Non-pigmented ciliary epithelial cell (primary cell): ENCODE data around the gene LAMA5.

Source experiments
- DNase-seq: peaks from one replicate; pipeline ENCODE4 v3.0.0-alpha.2; 2010; ENCODE audit warnings: low read depth

LAMA5 gene

DNA sequence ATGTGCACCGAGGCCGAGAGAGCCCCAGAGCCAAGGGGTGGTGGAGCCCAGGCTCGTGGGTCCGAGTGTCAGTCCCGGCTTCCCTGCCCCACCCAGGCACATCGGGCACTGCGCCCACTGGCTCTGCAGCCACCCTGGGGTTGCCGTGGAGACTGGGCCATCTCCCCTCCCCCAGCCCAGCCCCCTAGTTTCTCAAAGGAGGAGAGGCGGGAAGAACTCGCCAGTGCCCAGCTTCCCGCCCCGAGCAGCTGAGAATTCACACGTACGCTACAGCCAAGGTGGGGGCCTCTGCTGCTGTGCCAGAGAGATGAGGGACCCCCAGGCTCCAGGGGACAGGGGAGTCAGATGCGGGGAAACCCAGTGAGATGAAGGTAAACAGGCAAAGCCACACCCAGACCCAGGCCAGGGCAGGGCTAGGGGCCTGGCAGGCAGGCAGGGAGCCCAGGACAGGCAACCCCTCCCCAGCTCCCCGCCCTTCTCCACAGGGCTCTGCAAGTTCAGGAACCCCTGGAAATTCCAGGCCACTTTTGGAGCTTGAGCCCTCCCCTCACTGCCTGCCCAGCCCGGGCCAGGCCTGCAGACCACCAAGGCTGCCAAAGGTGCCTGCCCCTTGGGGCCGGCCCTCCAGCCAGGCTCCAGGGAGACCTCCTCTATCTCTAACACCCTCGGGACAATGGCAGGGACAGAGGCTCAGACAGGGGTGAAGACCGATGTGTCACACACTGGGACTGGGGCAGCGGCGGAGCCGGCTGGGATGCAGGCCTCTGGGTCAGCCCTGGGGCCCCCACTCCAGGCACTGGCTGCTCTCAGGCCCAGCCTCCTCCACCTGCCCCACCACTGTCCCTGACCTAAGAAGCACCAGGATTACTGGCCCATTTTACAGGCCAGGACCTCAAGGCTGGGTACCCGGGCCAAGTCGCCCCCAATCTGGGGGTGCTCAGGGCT lies 6.0 kb downstream of the LAMA5 start:
- DNase-seq: no peak

DNA sequence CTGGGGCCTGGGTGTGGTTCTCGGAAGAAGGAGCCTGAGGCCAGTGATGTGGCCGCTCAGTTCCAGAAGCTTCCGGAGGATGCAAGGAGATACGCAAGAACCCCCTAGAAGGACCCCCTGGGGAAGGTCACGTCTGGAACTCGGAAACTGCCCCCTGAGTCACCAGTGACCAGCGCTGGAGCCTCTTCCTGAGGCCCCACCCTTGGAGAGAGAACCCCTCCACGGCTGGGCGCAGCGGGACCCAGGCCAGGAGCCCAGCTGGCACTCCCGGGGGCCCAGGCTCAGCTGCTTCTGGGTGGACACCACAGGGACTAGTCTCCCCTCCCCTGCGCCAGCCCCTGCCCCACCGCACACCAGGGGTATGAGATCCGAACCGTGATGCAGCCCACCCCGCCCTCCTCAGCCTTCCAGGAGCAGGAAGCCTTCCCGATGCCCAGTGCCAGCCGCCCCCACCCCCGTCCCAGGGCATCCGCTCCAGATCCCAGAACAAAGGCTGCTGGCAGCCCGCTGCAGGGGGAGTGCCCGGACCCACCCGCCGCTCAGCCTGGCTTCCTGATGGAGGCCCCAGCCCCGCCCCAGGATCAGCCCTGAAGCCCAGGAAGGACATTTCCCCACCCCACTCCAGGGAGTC lies 7.5 kb downstream of the LAMA5 start:
- DNase-seq: no peak

DNA sequence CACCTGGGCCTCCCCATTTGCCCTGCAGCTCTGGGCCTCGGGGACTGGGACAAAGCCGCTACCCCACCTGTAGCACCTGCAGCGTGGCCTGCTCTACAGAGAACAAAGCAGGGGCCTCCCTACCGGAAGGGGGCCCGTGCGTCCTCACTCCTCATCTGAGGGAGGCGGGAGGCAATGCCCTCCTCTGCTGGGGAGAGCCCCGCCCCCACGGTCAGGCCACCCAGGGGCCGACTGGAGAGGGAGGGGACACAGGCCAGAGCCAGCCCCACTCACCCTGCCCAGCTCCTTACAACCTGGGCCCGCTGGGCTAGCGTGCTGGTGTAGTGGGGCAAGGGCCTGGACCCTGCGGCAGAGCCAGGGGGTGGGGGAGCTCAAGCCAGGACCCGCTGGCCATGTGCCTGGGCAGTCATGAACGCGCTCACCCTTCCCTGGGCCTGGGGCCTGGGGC lies 8.0 kb downstream of the LAMA5 start:
- no peak for DNase-seq

DNA sequence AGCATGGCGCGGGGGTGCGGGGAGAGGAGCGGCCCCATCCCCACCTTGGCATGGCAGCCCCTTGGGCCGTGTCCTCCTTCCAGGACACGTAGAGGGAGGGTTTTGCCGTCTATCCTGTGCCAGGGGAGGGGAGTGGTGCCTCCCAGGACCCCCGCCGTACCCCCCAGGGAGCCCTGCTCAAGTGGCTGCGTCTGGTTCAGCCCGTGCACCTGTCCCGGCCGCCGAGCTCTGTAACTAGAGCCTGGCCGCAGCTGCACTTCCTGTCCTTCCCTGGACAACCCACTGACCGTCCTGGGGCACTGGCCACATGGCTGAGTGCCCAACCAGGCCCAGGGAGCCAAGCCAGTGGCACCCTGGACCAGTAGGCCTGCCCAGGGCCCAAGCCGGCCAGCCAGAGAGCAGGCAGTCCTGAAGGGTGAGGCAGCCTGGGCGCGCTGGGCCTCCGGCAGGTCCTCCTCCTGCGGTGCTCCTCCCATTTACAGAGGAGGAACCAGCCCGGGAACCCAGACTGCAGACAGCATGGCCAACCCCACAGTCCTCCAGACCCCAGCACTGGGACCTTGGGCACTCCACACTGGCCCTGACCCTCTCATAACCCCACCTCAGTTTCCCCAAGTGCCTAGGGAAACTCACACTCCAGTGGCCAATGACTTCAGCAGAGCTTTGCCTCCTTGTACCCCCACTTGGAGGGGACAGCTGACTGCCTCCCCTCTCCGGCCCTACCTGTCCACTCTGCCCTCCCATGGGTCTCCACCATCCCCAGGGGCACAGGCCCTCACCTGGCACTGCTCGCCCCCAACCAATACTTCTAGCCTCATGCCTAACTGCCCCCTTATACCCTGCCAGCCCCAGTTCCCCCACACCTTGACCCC lies 8.7 kb downstream of the LAMA5 start:
- DNase-seq: no peak

DNA sequence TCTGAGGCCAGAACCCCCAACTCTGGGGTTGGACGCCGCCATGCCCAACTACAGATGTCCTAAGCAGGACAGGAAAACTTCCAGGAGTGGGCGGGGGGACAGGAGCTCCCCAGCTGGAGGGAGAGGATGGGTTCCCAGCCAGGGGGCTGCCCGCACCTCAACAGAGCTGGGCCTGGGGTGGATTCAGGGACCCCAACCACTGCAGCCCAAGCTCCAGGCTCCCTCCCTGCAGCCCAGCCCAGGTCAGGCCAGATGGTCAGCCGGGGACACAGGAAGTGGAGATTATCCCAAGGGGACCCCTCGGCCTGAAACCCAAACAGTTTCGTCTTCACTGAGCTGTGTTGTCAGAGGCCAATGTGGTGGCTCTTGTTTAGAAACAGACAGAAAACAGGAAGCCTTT lies 9.4 kb downstream of the LAMA5 start:
- DNase-seq: no peak

DNA sequence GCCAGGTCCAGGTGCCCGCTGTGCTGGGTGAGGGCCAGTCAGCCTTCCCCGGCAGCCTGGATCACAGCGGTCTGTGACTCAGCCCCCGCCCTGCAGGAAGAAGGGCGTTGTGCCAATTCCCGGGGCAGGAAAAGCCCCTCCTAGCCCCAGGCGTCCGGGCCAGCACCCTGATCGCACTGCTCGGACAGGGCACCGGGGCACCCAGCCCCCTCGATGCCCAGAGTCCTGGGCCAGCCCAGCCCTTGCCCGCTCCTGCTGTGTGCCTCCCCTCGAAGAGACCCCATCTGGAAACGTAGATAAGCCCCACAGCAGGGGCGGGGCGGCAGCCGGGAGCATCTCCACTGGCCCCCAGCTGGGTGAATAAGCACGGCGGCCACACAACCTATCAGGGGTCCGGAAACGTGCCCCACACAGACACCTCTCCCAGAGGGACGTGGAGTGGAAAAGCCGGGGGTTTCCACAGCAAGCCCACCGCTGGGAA lies 9.9 kb downstream of the LAMA5 start:
- DNase-seq: no peak

DNA sequence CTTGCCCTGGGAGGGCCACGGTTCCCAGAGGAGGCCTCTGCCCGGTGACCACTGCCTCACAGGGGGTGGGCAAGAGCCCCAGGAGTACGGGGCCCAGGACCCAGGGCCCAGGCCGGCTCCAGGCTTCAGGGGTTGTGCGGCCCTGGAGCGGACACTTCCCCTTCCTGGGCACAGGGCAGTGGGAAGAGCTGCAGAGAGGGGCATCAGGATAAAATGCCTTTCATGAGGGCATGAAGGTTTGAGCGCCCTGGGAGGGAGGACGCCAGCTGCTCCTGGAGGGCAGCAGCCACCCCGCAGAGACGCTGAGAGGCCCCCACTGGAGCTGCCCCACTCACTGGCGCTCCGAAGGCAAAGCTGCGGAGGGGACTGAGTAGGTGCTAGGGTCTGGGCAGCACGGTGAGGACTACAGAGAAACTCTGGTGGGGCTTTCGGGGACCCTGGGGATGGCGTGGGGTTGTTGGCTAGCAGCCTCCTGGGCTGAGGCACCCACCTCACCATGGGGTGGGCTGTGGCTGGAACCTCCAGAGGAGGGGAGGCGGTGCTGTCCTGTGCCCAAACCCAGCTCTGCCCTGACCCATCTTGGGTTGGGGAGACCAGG lies 10.4 kb downstream of the LAMA5 start:
- no peak for DNase-seq

DNA sequence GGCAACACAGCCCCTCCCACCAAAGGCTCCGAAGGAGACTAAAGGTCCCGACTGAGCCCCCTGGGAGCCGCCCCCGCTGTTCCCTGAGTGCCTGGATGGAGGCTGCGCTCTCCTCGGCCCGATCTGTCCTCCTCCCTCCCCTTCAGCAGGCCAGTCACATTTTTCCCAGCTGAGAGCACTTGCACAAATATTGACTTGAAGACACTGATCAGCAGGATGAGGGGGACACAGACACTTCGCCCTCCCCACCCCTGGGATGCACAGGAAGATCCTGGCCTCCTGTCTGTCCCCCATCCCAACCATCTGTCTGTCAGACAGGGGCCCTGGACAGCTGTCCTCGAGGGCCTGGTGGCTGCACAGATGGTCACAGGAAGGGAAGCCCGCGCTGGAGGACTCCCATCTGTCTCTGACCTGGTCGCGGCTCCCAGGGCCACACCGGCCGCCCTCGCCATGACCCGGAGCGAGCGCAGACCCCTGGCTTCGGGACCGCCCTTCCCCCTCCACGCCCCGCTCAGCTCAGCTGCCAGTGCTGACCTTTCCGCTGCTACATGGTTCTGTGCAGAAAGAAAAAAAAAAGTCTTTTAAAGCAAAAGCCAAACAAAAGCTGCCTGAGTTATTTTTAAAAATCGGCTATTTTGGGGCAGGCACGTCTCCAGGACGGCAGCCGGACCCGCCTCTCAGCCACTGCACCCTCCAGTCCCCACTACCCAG lies 11.1 kb downstream of the LAMA5 start:
- no peak for DNase-seq

DNA sequence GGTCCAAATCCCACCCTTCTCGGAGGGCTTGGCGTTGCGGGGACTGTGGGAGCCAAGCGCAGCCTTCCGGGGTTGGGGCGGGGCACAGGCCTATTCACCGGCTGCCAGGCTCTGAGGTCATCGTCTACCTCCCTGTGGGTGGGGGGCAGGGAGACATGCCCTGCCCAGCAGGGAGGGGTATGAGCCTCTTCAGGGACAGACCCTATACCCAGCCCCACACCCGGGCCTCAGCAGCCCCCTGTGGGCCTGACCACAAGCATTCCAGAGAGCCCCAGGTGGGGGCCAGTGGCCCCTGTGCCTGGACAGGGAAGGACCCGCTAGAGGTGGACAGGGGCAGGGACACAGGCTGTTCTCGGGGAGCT lies 11.6 kb downstream of the LAMA5 start:
- DNase-seq: no peak

DNA sequence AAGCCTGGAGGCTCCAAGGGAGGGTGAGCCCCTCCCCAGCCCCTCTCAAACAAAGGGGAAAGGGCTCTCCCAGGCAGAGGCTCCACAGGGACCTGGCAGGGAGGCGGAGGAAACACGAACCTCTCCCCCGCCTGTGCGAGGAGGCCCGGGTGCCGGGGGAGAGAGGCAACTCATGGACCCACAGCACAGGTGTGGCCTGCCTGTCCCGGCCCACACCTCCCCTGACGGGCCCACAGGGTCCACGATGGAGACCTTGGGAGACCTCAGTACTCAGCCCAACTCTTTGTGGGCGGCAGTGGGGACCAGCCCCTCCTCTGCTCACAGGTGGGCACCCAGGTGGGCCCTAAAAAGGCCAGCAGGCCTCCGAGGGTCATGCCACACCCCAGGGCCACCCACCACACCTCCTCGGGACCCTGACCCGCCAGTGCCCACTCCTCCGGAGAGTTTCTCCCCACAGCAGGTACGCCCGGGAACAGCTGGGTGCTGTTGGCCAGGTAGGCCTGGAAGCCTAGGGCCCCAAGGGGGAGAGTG lies 12.2 kb downstream of the LAMA5 start:
- no peak for DNase-seq

DNA sequence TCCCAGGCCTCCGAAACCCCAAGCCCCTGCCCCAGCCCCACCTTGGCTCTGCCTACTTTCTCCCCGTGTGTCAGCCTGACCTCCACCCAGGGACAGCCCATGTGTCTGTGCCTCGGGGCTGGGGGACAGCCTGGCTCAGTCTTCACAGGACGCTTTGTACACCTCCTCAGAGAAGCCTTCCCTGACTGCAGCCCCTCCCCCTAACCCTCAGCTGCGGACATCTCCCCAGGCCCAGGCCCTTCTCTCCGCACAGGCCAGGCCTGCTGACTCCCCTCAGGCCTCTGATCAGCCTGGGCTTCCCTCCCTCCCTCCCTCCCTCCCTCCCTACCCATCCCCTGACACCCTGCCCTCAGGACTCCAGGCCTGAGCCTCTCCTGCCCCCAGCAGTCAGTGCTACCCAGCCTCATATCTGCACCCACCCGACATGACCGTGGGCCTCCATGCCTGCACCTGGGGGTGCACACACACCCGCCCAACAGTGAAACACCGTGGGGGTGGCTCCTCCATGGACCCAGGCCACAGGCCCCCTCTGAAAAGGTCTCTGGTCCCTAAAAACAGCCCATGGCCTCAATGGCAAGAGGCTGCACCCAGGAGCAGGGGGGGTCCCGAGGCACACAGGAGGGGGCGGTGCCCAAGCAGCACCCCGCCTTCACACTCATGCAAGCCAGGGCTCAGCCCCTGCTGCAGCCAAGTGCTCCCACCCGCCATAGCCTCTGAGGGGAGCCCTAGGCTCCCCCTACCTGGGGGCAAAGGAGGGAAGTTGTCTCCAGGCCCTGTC lies 12.9 kb downstream of the LAMA5 start:
- DNase-seq: no peak

DNA sequence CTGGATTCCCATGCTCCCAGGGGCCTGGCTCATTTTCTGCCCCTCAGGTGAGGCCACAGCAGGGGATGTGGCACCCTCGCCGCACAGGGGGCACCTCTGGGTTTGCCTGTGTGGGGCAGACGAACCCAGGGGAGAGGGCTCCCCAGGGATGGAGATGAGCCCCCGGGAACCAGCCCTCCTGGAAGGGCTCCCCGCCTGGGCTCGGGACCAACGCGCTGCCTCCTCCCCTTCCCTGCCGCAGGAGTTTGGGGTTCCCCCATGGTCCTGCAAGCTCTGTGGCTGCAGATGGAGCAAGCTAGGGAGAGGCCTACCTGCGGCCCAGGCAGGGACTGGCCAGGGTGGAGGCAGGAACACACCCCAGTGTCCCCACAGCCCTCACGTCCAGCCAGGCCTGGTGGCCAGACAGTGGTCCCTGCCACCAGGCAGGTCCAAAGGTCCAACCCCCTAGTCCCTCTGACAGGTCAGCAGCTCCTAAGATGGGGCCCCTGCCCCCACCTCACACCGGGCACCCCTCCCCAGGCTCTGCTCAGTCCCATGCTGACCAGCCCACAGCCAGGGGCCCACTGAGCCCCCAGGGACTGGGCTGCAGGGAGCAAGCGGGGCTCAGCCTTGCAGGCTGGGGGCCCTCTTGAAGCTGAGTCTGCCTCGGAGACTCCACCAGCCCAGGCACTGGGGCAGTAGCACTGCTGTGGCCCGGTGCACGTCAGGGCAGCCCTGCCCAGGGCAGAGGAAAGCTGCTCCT lies 13.7 kb downstream of the LAMA5 start:
- DNase-seq: no peak

DNA sequence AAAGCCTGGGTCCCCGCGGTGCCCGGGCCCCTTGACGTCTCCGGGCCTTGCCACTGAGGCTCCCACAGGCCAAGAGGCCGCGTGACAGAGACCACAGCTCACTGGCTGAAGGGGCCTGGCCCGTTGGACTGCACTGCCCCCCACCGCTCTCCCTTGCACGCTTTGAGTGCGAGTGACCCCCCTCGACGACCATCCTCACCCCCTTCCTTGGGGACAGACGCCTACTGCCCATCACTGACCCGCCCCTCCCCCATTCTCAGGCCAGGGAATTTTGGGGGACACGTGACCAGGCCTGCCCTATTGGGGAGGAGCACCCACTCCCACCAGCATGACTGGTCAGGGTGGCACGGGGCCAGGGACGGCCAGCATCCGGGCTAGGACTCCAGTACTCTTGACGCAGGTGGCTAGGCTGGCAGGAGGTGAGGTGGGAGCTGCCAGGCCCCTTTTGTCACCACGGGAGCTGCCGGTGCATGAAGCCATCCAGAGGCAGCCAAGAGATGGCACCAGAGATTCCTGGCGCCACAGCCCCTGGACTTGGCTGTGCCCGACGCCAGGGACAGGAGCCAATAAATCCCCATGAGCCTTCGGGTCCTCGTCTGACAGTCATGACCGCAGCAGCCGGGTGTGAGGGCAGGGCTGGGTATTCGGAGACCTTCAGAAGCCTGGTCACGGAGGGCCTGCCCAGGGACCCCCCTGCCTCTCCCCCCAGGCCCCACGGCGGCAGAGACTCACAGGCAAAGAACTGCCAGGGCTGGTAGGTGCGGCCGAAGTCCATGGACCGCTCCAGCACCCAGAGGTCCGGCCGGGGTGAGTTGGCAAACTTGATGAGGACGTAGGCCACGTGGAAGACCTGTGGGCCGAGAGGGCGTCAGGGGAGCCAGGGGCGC lies 14.5 kb downstream of the LAMA5 start:
- no peak for DNase-seq

DNA sequence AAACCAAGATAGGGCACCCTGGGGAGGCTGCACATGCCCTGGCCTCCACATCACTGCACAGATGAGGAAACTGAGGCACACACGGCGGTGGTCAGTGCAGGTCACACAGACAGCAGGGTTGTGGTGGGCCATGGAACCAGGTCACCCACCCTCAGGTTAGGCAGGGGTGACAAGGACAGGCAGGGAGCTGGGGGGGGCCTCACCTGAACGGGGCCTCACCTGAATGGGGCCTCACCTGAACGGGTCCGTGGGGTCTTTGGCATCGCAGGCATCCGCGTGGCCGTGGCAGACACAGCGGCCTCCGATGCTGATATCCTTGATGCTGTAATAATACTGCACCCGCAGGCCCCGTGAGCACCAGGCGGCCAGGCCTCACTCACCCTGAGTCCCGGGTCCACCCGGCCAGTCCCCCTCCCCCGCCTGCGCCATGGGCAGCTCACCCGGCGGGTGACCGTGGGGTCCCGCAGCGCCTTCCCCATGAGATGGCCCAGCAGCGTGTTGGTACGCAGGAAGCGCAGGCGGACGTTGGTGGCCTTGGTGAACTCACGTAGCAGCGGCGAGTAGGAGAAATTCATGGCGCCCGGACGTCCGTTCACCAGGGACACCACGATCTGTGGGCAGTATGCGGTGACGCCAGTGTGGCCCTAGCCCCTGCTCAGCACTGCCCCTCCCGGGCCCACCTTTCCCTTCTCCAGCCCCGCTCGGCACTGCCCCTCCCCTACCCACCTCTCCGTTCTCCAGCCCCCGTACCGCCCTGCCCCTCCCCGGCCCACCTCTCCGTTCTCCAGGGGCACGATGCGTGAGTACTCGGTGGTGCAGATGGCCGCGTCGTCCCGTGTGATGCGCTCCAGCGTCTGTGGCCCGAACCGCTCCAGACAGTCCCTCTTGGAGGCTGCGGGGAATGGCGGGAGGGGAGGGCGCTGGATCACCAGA lies 15.4 kb downstream of the LAMA5 start:
- no peak for DNase-seq

DNA sequence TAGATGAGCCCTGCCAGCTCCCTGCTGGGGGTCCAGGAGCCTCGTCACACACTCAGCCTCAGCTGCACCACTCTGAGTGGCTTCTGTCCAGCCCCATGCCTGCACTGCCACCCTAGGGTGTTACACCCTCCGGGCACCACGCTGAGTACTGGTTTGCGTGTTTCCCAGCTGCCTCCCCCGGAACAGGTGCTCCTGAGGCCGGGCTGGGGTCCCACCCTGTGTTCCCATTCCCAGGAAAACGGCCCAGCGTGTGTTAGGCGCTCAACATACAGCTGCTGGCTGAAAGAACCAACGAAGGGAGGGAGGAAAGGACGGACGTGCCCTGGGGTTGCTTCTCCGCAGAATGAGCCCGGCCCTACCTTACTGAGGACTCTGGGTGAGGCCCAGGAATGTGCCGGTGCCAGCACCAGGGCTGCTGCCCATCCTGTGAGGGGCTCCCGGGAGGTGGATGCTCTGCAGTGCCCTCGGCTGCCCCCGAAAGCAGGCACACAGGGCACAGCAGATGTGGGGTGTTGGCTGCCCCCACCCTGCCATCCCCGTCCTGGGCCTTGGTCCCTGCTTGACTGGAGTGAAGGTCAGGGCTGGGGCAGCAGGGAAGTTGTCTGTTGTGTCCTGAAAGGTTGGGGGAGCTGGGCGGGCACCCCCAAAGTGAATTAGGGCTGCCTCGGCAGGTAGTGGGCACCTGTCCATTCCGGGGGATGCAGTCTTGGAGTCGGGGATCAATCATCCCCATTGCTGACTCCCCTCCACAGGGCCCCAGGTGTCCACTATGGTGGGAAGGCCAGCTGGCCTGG lies 16.3 kb downstream of the LAMA5 start:
- no peak for DNase-seq

DNA sequence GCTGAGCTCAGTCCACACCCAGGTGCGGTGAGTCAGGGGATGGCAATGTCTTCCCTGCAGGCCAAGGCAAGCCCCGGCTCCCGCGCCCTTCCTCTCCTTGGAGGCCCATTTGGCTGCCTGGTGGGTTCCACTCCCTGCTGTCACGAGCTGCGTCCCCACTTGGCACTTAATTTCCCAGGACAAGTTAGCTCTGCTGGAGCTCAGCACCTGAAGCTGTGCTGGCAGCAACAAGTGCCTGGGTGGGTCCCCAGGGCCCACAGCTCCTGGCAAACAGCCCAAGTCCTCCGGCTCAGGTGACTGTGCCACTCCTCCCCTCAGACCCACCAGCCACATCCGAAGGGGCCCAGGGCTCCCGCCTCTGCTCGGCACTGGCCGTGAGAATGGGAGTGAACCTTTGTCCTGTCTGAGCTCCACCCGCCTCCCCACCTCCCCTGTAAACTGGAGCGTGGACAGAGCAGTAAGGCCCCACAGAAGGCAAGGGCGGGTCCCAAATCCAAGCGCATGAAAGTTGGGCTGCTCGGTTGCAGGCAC lies 16.9 kb downstream of the LAMA5 start:
- DNase-seq: no peak
